Activated T-helper 17 cell treated with anti-CD3 and anti-CD28 coated beads, Interleukin-2, amount 50 U/mL, for 72 hours (primary cell): ENCODE measurements around the gene AGBL1. TPM values are rescaled to one million over a fixed set of nuclear protein-coding genes. Genes with fewer than 3 reads are reported as not detected.
"Not testable (repeated sequence)": the region's sequence is repeated elsewhere in the genome, so short reads cannot be mapped to it uniquely, and the experiment has no call there.

Experiments
- ATAC-seq: fragments of 150-1000 bp; cut with Tn5 transposase; replicated peaks from 2 replicates; pipeline ENCODE4 v1.10.0; 2021; ENCODE audit warnings: mild to moderate bottlenecking, moderate library complexity
- H3K27ac Mint-ChIP-seq: one replicate; pipeline ENCODE4 v1.8.0; 2022; ENCODE audit warnings: mixed read lengths
- H3K27me3 Mint-ChIP-seq: one replicate; pipeline ENCODE4 v1.8.0; 2022; ENCODE audit warnings: mixed read lengths
- H3K36me3 Mint-ChIP-seq: one replicate; pipeline ENCODE4 v1.8.0; 2022; ENCODE audit warnings: low read depth, mild to moderate bottlenecking, mixed read lengths
- H3K4me1 Mint-ChIP-seq: one replicate; pipeline ENCODE4 v1.8.0; 2022; ENCODE audit warnings: mixed read lengths
- H3K4me3 Mint-ChIP-seq: one replicate; pipeline ENCODE4 v1.8.0; 2022; ENCODE audit warnings: mild to moderate bottlenecking, mixed read lengths
- H3K9me3 Mint-ChIP-seq: one replicate; pipeline ENCODE4 v1.8.0; 2022; ENCODE audit warnings: mixed read lengths
- total RNA-seq, 2 donors: library from RNA; stranded (reverse); gene quantifications; one replicate each; pipeline ENCODE4 v1.2.3, GENCODE V29; 2022

Gene AGBL1
- total RNA-seq, 2 donors from 2014 or later, result 0.19 TPM; not detected in 1

- no peaks in the 10 kb centered on the region for H3K4me1 Mint-ChIP-seq
- H3K9me3 Mint-ChIP-seq, result no peaks in the 10 kb centered on the region
- H3K27ac Mint-ChIP-seq, result no peak overlapping the region
- peaks cover 9% of the 10 kb centered on the region for H3K27me3 Mint-ChIP-seq
- ATAC-seq, result peak; percentile 56
- no peak overlapping the region for H3K4me3 Mint-ChIP-seq
- H3K36me3 Mint-ChIP-seq, result no peaks in the 10 kb centered on the region
These were observed 354.3 kb downstream of the AGBL1 start for GRCh38 chr15:86433983-86434382.

DNA sequence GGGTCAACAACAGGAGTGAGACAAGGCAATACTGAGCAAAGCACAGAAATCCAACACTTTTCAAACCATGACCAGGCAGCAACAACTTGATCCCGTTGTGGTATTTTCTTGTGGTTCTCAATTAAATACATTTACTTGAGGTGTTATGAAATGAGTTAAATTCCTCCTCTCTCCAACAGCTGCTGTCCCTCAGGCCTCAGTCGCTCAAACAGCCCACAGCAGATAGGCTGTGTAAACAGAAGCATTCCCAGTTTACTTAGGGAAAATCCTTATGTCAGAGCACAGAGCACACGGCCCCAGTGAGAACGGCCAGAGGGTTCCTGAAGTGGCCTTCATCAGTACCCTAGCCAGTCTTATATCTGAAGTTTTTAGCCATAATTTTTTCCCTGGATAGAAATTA is 359.9 kb downstream of the AGBL1 start:
- Mint-ChIP-seq H3K27ac (no peak overlapping the region), H3K9me3 (no peaks in the 10 kb centered on the region), H3K36me3 (no peaks in the 10 kb centered on the region), H3K4me1 (no peaks in the 10 kb centered on the region), H3K27me3 (no peaks in the 10 kb centered on the region), H3K4me3 (no peak overlapping the region)
- no peak for ATAC-seq

GRCh38 chr15:86444527-86444926 is 364.9 kb downstream of the AGBL1 start:
- Mint-ChIP-seq H3K4me1 (no peaks in the 10 kb centered on the region), H3K27me3 (no peaks in the 10 kb centered on the region), H3K36me3 (no peaks in the 10 kb centered on the region), H3K9me3 (no peaks in the 10 kb centered on the region), H3K4me3 (no peak overlapping the region), H3K27ac (no peak overlapping the region)
- ATAC-seq, result no peak

- Mint-ChIP-seq H3K36me3 (no peaks in the 10 kb centered on the region), H3K27me3 (no peaks in the 10 kb centered on the region), H3K9me3 (no peaks in the 10 kb centered on the region), H3K4me3 (no peak overlapping the region), H3K4me1 (no peaks in the 10 kb centered on the region), H3K27ac (no peak overlapping the region)
- ATAC-seq, result no peak
These were observed 366.0 kb downstream of the AGBL1 start for GRCh38 chr15:86445579-86446252.

DNA sequence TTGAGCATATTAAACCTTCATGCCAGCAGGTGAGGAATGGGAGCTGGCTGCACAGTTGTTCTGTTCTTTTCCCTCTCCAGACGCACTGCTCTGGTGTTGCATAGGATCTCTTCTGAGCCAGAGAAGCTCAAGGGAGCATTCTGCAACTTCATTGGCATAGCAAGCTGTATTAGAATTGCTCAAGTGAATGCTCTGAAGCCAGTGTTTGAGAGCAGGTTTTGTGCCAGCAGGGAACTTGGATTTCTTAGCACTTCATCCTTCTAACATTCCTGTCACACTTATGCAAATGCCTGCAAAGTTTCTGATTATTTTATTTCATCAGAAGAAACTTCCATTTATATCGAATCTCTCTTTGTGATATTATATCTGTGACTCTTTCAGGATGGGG is 366.6 kb downstream of the AGBL1 start:
- H3K4me3 Mint-ChIP-seq, result no peak overlapping the region
- no peaks in the 10 kb centered on the region for H3K27me3 Mint-ChIP-seq
- no peaks in the 10 kb centered on the region for H3K36me3 Mint-ChIP-seq
- H3K4me1 Mint-ChIP-seq, result no peaks in the 10 kb centered on the region
- ATAC-seq, result no peak
- no peak overlapping the region for H3K27ac Mint-ChIP-seq
- no peaks in the 10 kb centered on the region for H3K9me3 Mint-ChIP-seq

- ATAC-seq, H3K4me1 Mint-ChIP-seq, H3K4me3 Mint-ChIP-seq, H3K27ac Mint-ChIP-seq, H3K27me3 Mint-ChIP-seq, H3K36me3 Mint-ChIP-seq, H3K9me3 Mint-ChIP-seq: not testable (repeated sequence)
These were observed 385.9 kb downstream of the AGBL1 start for GRCh38 chr15:86465470-86466039.

DNA sequence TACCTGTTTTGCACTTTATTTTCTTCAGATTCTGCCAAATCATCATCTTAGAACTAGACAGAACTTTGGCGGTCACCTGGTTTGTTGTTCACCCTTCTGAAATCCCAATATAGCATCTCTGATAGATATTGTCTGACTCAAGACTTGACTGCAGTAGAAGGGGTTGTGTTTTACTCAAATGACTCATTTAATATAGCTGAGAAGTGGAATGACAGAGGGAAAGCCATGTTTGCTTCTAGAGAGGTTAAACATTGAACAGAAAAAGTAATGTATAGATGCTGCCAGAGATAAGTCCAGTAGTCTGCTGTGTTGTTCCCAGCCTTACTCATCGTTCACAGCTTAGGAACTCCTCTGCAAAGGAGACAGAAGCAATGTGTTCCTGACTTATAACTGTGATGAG is 402.0 kb downstream of the AGBL1 start:
- H3K27me3 Mint-ChIP-seq, result no peaks in the 10 kb centered on the region
- no peak for ATAC-seq
- H3K9me3 Mint-ChIP-seq, result no peaks in the 10 kb centered on the region
- no peaks in the 10 kb centered on the region for H3K36me3 Mint-ChIP-seq
- no peak overlapping the region for H3K27ac Mint-ChIP-seq
- no peaks in the 10 kb centered on the region for H3K4me1 Mint-ChIP-seq
- H3K4me3 Mint-ChIP-seq, result no peak overlapping the region

- Mint-ChIP-seq H3K4me1 (no peaks in the 10 kb centered on the region), H3K27me3 (no peaks in the 10 kb centered on the region), H3K9me3 (no peaks in the 10 kb centered on the region), H3K36me3 (no peaks in the 10 kb centered on the region), H3K27ac (no peak overlapping the region), H3K4me3 (no peak overlapping the region)
- no peak for ATAC-seq
These were observed 404.3 kb downstream of the AGBL1 start for GRCh38 chr15:86483936-86484335.

- H3K4me1 Mint-ChIP-seq, result no peaks in the 10 kb centered on the region
- no peaks in the 10 kb centered on the region for H3K27me3 Mint-ChIP-seq
- ATAC-seq, result no peak
- no peak overlapping the region for H3K4me3 Mint-ChIP-seq
- peaks cover 3% of the 10 kb centered on the region for H3K9me3 Mint-ChIP-seq
- H3K36me3 Mint-ChIP-seq, result no peaks in the 10 kb centered on the region
- H3K27ac Mint-ChIP-seq, result no peak overlapping the region
These were observed 408.4 kb downstream of the AGBL1 start for GRCh38 chr15:86488046-86488445.

- no peaks in the 10 kb centered on the region for H3K27me3 Mint-ChIP-seq
- no peaks in the 10 kb centered on the region for H3K36me3 Mint-ChIP-seq
- no peak for ATAC-seq
- no peak overlapping the region for H3K4me3 Mint-ChIP-seq
- H3K4me1 Mint-ChIP-seq, result no peaks in the 10 kb centered on the region
- H3K27ac Mint-ChIP-seq, result no peak overlapping the region
- peaks cover 3% of the 10 kb centered on the region for H3K9me3 Mint-ChIP-seq
These were observed 410.3 kb downstream of the AGBL1 start for GRCh38 chr15:86489981-86490380.

DNA sequence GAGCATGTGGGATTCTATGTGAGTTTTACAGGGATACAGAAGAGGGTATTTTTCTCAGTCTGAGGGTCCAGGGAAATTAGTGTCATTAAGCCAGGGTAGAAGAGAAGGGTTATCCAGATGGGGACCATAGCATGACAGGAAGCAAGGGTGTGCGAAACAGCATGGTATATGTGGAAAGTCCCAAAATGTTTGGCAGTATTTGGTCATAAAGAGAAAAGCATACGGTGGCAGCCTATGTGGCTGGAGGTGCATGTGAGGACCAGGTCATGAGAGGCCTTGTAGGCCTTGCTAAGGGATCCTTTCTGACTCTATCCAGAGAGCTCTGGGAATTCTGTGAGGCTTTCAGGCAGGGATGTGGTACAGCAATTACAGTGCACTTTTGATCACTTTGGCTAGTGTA is 411.4 kb downstream of the AGBL1 start:
- no peak for ATAC-seq
- Mint-ChIP-seq H3K27ac (no peak overlapping the region), H3K4me1 (no peaks in the 10 kb centered on the region), H3K4me3 (no peak overlapping the region), H3K9me3 (peaks cover 3% of the 10 kb centered on the region), H3K36me3 (no peaks in the 10 kb centered on the region), H3K27me3 (no peaks in the 10 kb centered on the region)

GRCh38 chr15:86493884-86494283 is 414.2 kb downstream of the AGBL1 start:
- no peaks in the 10 kb centered on the region for H3K4me1 Mint-ChIP-seq
- peaks cover 3% of the 10 kb centered on the region for H3K9me3 Mint-ChIP-seq
- no peak for ATAC-seq
- H3K36me3 Mint-ChIP-seq, result no peaks in the 10 kb centered on the region
- no peak overlapping the region for H3K4me3 Mint-ChIP-seq
- no peaks in the 10 kb centered on the region for H3K27me3 Mint-ChIP-seq
- H3K27ac Mint-ChIP-seq, result no peak overlapping the region

- Mint-ChIP-seq H3K36me3 (no peaks in the 10 kb centered on the region), H3K4me1 (no peaks in the 10 kb centered on the region), H3K4me3 (no peak overlapping the region), H3K9me3 (peaks cover 3% of the 10 kb centered on the region), H3K27me3 (no peaks in the 10 kb centered on the region), H3K27ac (no peak overlapping the region)
- no peak for ATAC-seq
These were observed 414.8 kb downstream of the AGBL1 start for GRCh38 chr15:86494475-86494874.

DNA sequence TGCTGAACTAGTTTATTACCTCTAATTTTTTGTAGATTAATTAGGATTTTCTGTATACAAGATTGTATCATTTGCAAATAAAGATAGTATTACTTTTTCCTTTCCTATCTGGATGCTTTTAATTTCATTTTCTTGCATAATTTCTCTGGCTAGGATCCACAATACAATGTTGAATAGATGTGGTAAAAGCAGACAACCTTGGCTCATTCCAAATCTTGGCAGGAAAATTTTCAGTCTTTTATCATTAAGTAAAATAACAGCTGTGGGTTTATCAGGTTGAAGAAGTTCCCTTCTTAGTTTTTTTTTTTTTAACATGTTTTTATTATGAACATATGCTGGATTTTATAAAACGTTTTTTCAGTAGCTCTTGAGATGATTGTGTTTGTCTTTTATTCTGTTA is 422.6 kb downstream of the AGBL1 start:
- Mint-ChIP-seq H3K27me3 (peaks cover 1% of the 10 kb centered on the region), H3K4me3 (no peak overlapping the region), H3K9me3 (no peaks in the 10 kb centered on the region), H3K36me3 (no peaks in the 10 kb centered on the region), H3K4me1 (no peaks in the 10 kb centered on the region), H3K27ac (no peak overlapping the region)
- ATAC-seq, result no peak

- no peak for ATAC-seq
- Mint-ChIP-seq H3K27me3 (peaks cover 4% of the 10 kb centered on the region), H3K27ac (no peak overlapping the region), H3K36me3 (no peaks in the 10 kb centered on the region), H3K4me3 (no peak overlapping the region), H3K4me1 (no peaks in the 10 kb centered on the region), H3K9me3 (no peaks in the 10 kb centered on the region)
These were observed 426.3 kb downstream of the AGBL1 start for GRCh38 chr15:86505951-86506350.

DNA sequence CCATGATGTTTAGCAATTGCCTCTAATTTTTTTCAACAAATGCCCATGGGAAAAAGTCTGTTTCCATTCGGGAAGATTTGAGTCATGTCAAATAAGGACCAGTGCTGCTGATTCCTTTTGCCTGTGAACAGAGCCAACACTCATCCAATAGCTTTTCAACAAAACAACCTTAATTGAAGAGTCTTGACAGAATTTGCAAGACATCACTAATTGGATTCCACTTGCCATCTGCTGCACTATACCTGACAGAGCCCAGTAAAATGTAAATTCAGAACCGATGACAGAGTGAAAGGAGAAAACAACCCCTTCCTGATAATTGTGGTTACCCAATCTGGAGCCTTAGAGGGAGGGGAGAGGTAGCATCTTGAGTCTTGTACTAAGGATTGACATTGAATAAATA is 426.7 kb downstream of the AGBL1 start:
- ATAC-seq, result no peak
- no peak overlapping the region for H3K4me3 Mint-ChIP-seq
- no peaks in the 10 kb centered on the region for H3K4me1 Mint-ChIP-seq
- H3K27ac Mint-ChIP-seq, result no peak overlapping the region
- peaks cover 4% of the 10 kb centered on the region for H3K27me3 Mint-ChIP-seq
- no peaks in the 10 kb centered on the region for H3K36me3 Mint-ChIP-seq
- H3K9me3 Mint-ChIP-seq, result no peaks in the 10 kb centered on the region
